OCI-LY7 (cell line): ENCODE results near the gene KMT2A. TPM values are rescaled to one million over a fixed set of nuclear protein-coding genes. Genes with fewer than 3 reads are reported as not detected.

Experiments used
- BruUV-seq: library from RNA; stranded (reverse); fragments of 400-500 nt; replicated peaks from 2 replicates; lab custom pipeline; 2021; lab: Mats Ljungman, UMichigan
- CTCF ChIA-PET: fragments of 300-600 bp; sonication (Branson Sonifier 250); formaldehyde crosslinking; loops from one replicate; lab custom pipeline; 2022; ENCODE audit warnings: antibody characterized with exemption; ENCODE audit not compliant: unreplicated experiment; lab: Charles Lee
- POLR2A ChIA-PET: fragments of 300-600 bp; sonication (Branson Sonifier 250); formaldehyde crosslinking; loops from one replicate; lab custom pipeline; 2022; ENCODE audit warnings: antibody characterized with exemption; lab: Charles Lee
- DNase-seq: peaks from one replicate; pipeline ENCODE4 v3.0.0-alpha.2; 2015; ENCODE audit warnings: low spot score
- H2AFZ ChIP-seq: fragments of 200-600 bp; sonication (generic), shearing (Covaris generic); 2 replicates; pipeline ENCODE4 v1.6.1; 2014; ENCODE audit warnings: mild to moderate bottlenecking, antibody characterized with exemption, low read length, moderate library complexity
- H3K27ac ChIP-seq: fragments of 200-600 bp; sonication (generic); 2 replicates; pipeline ENCODE4 v1.5.1; 2014; ENCODE audit warnings: mixed run types, low read depth, mild to moderate bottlenecking, moderate library complexity, low read length, inconsistent platforms; ENCODE audit not compliant: poor library complexity, severe bottlenecking
- H3K36me3 ChIP-seq: fragments of 200-600 bp; sonication (generic); 2 replicates; pipeline ENCODE4 v1.6.1; 2014; ENCODE audit warnings: mild to moderate bottlenecking, antibody characterized with exemption, low read length, moderate library complexity, mixed read lengths; ENCODE audit not compliant: insufficient read depth
- H3K4me1 ChIP-seq: fragments of 200-600 bp; sonication (generic); 2 replicates; pipeline ENCODE4 v1.5.1; 2014; ENCODE audit warnings: mild to moderate bottlenecking, low read length; ENCODE audit not compliant: insufficient read depth, poor library complexity, severe bottlenecking
- H3K4me2 ChIP-seq: fragments of 200-600 bp; sonication (generic); 2 replicates; pipeline ENCODE4 v1.6.1; 2014; ENCODE audit warnings: mild to moderate bottlenecking, low read length
- H3K4me3 ChIP-seq: fragments of 200-600 bp; sonication (generic); 2 replicates; pipeline ENCODE4 v1.5.1; 2014; ENCODE audit warnings: mild to moderate bottlenecking, low read depth, low read length; ENCODE audit not compliant: poor library complexity, severe bottlenecking
- H3K79me2 ChIP-seq: fragments of 200-600 bp; sonication (generic); 2 replicates; pipeline ENCODE4 v1.6.1; 2016; ENCODE audit warnings: low read depth, mild to moderate bottlenecking, low read length, moderate library complexity, mixed read lengths; ENCODE audit not compliant: insufficient read depth
- H3K9me2 ChIP-seq: fragments of 200-600 bp; sonication (generic); 2 replicates; pipeline ENCODE4 v1.6.1; 2016; ENCODE audit warnings: mild to moderate bottlenecking, low read length, mixed read lengths; ENCODE audit not compliant: insufficient read depth
- H3K9me3 ChIP-seq: fragments of 200-600 bp; sonication (generic); 2 replicates; pipeline ENCODE4 v1.6.1; 2014; ENCODE audit warnings: mild to moderate bottlenecking, mixed run types, low read length, mixed read lengths
- H4K20me1 ChIP-seq: fragments of 200-600 bp; sonication (generic); 2 replicates; pipeline ENCODE4 v1.6.1; 2014; ENCODE audit warnings: mild to moderate bottlenecking, antibody characterized with exemption, low read length, moderate library complexity, mixed read lengths; ENCODE audit not compliant: insufficient read depth
- EZH2phosphoT487 ChIP-seq: fragments of 200-600 bp; sonication (generic); IDR thresholded peaks from 2 replicates; pipeline ENCODE4 v1.6.1; 2018; ENCODE audit warnings: low read depth, borderline replicate concordance, mild to moderate bottlenecking, mixed run types, antibody characterized with exemption, low read length, moderate library complexity, mixed read lengths
- intact Hi-C: fragments of 100-400 bp; cut with micrococcal nuclease; formaldehyde crosslinking; loops from one replicate; pipeline ENCODE4 v1.10.0; 2022; ENCODE audit not compliant: unreplicated experiment
- total RNA-seq, 2 experiments: library from RNA; depleted of rRNA in 1 of 2; stranded (reverse); fragments of >200 nt in 1 of 2; shearing (Covaris generic) in 1 of 2; gene quantifications; 2 replicates each; pipeline ENCODE4 v1.2.3, GENCODE V29; 2014 to 2022
- TF ChIP-seq, protein P1 (sequence below): fragments of 200-600 bp; sonication (generic); conservative IDR thresholded peaks from 2 replicates; pipeline ENCODE4 v1.5.1; 2014; ENCODE audit warnings: mild to moderate bottlenecking, antibody characterized with exemption, low read length, moderate library complexity, mixed read lengths

The KMT2A gene
- total RNA-seq, 2 experiments from 2014 or later: 55.8 to 90.0 TPM

DNA sequence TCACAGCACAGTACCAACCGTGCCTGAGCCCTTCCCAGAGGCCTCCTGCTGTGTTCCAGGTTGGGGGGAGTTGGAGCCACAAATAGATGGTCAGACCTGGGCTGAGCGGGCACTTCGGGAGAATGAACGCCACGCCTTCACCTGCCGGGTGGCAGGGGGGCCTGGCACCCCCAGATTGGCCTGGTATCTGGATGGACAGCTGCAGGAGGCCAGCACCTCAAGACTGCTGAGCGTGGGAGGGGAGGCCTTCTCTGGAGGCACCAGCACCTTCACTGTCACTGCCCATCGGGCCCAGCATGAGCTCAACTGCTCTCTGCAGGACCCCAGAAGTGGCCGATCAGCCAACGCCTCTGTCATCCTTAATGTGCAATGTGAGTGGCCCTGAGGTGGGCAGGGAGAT lies 95.8 kb downstream of the KMT2A start:
- intact Hi-C loops: no loop called here
- Histone ChIP-seq H3K4me1 (peaks cover 14% of the 10 kb centered on the region), H3K27ac (no peak overlapping the region), H3K36me3 (peaks cover 7% of the 10 kb centered on the region; the same call in 1 of the 2 replicates), H3K4me2 (peak overlapping the region; percentile 93), H3K4me3 (peak overlapping the region; percentile 90), H4K20me1 (no peaks in the 10 kb centered on the region), H3K79me2 (no peaks in the 10 kb centered on the region), H2AFZ (no peak overlapping the region), H3K9me2 (no peaks in the 10 kb centered on the region), H3K9me3 (no peaks in the 10 kb centered on the region)
- POLR2A ChIA-PET: interaction anchor here (0.5 kb wide), 1 partner anchor 137 kb away, joined by 3 read pairs; no protein-coding TSS in a partner anchor
- no TSS peak for BruUV-seq
- no peak for TF ChIP-seq EZH2phosphoT487
- TF ChIP-seq, protein P1, sequence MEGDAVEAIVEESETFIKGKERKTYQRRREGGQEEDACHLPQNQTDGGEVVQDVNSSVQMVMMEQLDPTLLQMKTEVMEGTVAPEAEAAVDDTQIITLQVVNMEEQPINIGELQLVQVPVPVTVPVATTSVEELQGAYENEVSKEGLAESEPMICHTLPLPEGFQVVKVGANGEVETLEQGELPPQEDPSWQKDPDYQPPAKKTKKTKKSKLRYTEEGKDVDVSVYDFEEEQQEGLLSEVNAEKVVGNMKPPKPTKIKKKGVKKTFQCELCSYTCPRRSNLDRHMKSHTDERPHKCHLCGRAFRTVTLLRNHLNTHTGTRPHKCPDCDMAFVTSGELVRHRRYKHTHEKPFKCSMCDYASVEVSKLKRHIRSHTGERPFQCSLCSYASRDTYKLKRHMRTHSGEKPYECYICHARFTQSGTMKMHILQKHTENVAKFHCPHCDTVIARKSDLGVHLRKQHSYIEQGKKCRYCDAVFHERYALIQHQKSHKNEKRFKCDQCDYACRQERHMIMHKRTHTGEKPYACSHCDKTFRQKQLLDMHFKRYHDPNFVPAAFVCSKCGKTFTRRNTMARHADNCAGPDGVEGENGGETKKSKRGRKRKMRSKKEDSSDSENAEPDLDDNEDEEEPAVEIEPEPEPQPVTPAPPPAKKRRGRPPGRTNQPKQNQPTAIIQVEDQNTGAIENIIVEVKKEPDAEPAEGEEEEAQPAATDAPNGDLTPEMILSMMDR: no peak
- CTCF ChIA-PET: no interaction called here
- DNase-seq: no peak

DNA sequence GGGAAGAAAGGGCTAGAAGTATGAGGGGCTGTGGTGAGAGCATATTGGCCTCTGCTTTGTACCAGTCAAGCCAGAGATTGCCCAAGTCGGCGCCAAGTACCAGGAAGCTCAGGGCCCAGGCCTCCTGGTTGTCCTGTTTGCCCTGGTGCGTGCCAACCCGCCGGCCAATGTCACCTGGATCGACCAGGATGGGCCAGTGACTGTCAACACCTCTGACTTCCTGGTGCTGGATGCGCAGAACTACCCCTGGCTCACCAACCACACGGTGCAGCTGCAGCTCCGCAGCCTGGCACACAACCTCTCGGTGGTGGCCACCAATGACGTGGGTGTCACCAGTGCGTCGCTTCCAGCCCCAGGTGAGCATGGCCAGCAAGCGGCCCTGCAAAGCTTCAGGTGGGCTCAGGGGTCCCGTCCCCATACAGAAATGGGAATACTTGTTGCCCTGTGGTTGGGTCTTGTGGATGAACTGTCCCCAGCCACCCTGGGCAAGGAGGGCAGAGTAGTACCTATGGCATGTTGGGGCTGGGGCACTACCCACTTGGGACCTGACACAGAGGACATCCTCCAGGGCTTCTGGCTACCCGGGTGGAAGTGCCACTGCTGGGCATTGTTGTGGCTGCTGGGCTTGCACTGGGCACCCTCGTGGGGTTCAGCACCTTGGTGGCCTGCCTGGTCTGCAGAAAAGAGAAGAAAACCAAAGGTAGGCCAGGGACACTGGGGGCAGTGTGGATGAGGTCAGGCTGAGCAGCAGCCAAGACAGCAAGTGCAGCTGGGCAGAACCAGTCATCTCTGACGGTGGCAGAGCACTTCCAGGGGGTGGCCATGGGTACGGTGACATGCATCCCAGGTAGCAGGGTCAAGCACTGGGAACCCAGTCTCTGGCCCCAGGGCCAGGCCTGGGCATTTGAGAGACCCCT lies 96.8 kb downstream of the KMT2A start:
- Histone ChIP-seq H3K27ac (no peak overlapping the region), H2AFZ (no peak overlapping the region), H3K9me2 (no peaks in the 10 kb centered on the region), H3K4me1 (peaks cover 14% of the 10 kb centered on the region), H4K20me1 (no peaks in the 10 kb centered on the region), H3K4me2 (no peak overlapping the region), H3K36me3 (peaks cover under 1% of the 10 kb centered on the region; the same call in 1 of the 2 replicates), H3K4me3 (no peak overlapping the region), H3K9me3 (no peaks in the 10 kb centered on the region), H3K79me2 (no peaks in the 10 kb centered on the region)
- no TSS peak for BruUV-seq
- intact Hi-C loops: no loop called here
- CTCF ChIA-PET: no interaction called here
- no peak for DNase-seq
- POLR2A ChIA-PET: interaction anchor here (0.5 kb wide), 1 partner anchor 138 kb away, joined by 3 read pairs; no protein-coding TSS in a partner anchor
- TF ChIP-seq, protein P1: no peak
- TF ChIP-seq EZH2phosphoT487: no peak
